Left ventricle myocardium superior (tissue), 1 donor: ENCODE results near the gene OMA1. TPM values are rescaled to one million over a fixed set of nuclear protein-coding genes. Genes with fewer than 3 reads are reported as not detected.
A peak's percentile ranks its signal among the peaks of the same experiment; 100 is the strongest.

Experiments used
- ATAC-seq: fragments of 200-7000 bp; cut with Tn5 transposase; one replicate; pipeline ENCODE4 v1.9.1; 2020; ENCODE audit warnings: mild to moderate bottlenecking, moderate library complexity
- DNase-seq: peaks from one replicate; pipeline ENCODE4 v3.0.0-alpha.2; 2020
- intact Hi-C: fragments of 100-400 bp; cut with micrococcal nuclease; formaldehyde crosslinking; loops from one replicate; pipeline ENCODE4 v1.11.0; 2022
- total RNA-seq: library from RNA; stranded (reverse); fragmentation: NEBNext Ultra II Directional; extraction: Animal tissue kit (Norgen Biotek cat#: 25700); gene quantifications from one replicate; pipeline ENCODE4 v1.2.1, GENCODE V29; 2021
- donor health status: DM: no; HTN: yes; CAD: no; lungs with severe emphysema.

OMA1 gene
- total RNA-seq, 1 donor from 2014 or later: 29.4 TPM

- no peak for DNase-seq
- no peak for ATAC-seq
- intact Hi-C loops: no loop called here
Observed at GRCh38 chr1:58439946-58440345, 106.6 kb downstream of the OMA1 start.

GRCh38 chr1:58438468-58438867 is 108.1 kb downstream of the OMA1 start:
- DNase-seq (no peak), ATAC-seq (peak; percentile 64)
- intact Hi-C loops: no loop called here

GRCh38 chr1:58437623-58438022 is 108.9 kb downstream of the OMA1 start:
- DNase-seq: no peak
- no peak for ATAC-seq
- intact Hi-C loops: no loop called here

- ATAC-seq (no peak), DNase-seq (no peak)
- intact Hi-C loops: no loop called here
Observed at GRCh38 chr1:58436615-58437297, 109.8 kb downstream of the OMA1 start.

GRCh38 chr1:58435376-58435775 is 111.2 kb downstream of the OMA1 start:
- no peak for ATAC-seq
- intact Hi-C loops: no loop called here
- no peak for DNase-seq

GRCh38 chr1:58434607-58435006 is 111.9 kb downstream of the OMA1 start:
- ATAC-seq: no peak
- intact Hi-C loops: no loop called here
- no peak for DNase-seq

GRCh38 chr1:58434181-58434580 is 112.3 kb downstream of the OMA1 start:
- intact Hi-C loops: no loop called here
- DNase-seq (no peak), ATAC-seq (no peak)

GRCh38 chr1:58432851-58433668 is 113.5 kb downstream of the OMA1 start:
- DNase-seq: peak; percentile 37

GRCh38 chr1:58431901-58432620 is 114.5 kb downstream of the OMA1 start:
- no peak for ATAC-seq
- intact Hi-C loops: no loop called here
- DNase-seq: no peak

More at GRCh38 chr1:58432851-58433668, 113.5 kb downstream of the OMA1 start:
- intact Hi-C loops: no loop called here
- ATAC-seq: peak; percentile 82

Other genes with a start within 250 kb of the OMA1 start
- 0.25 TPM for gene TACSTD2, start 30.5 kb upstream of the OMA1 start, total RNA-seq
- 22.3 TPM for gene MYSM1, start 153.3 kb upstream of the OMA1 start, total RNA-seq
- gene JUN, start 237.3 kb upstream of the OMA1 start, total RNA-seq: 54.6 TPM